ENCODE measurements around the gene VSTM2B. TPM values are rescaled to one million over a fixed set of nuclear protein-coding genes. Genes with fewer than 3 reads are reported as not detected.

Gene VSTM2B
- total RNA-seq, 1 donor from 2014 or later: not detected

DNA sequence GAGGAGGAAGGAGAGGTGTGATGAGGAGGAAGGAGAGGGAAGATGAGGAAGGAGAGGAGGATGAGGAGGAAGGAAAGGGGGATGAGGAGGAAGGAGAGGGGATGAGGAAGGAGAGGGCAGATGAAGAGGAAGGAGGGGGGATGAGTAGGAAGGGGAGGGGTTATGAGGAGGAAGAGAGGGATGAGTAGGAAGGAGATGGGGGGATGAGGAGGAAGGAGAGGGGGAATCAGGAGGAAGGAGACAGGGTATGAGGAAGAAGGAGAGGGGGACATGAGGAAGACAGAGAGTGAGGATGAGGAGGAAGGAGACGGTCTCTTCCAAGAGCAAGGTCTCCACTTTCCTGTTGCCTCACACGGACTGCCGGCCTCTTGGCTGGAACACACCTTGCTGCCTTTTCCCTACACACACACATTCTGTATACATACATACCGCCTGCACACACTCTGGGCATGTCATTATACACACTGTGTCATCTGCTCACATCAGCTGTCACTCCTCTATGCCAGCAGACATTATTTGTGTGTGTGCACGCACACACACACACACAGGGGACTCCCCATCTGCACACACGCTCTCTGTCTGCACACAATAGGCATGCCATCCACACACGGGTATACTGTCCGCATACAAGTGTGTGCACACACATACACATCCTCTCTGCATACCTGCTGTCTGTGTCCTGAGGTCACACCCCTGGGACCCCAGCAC lies 11.1 kb upstream of the VSTM2B start:
- no peak for DNase-seq (ENCODE audit: low read depth)
- TF ChIP-seq CTCF (conservative IDR thresholded peaks at IDR 0.05; ENCODE audit: low read depth, low read length): no peak
- no peak overlapping the region for H3K4me3 ChIP-seq (ENCODE audit: low read depth, low read length)

- H3K4me3 ChIP-seq (ENCODE audit: low read depth, low read length): no peak overlapping the region
- no peak for DNase-seq (ENCODE audit: low read depth)
- no peak for TF ChIP-seq CTCF (conservative IDR thresholded peaks at IDR 0.05; ENCODE audit: low read depth, low read length)
Observed at GRCh38 chr19:29515233-29515619, 10.6 kb upstream of the VSTM2B start.

DNA sequence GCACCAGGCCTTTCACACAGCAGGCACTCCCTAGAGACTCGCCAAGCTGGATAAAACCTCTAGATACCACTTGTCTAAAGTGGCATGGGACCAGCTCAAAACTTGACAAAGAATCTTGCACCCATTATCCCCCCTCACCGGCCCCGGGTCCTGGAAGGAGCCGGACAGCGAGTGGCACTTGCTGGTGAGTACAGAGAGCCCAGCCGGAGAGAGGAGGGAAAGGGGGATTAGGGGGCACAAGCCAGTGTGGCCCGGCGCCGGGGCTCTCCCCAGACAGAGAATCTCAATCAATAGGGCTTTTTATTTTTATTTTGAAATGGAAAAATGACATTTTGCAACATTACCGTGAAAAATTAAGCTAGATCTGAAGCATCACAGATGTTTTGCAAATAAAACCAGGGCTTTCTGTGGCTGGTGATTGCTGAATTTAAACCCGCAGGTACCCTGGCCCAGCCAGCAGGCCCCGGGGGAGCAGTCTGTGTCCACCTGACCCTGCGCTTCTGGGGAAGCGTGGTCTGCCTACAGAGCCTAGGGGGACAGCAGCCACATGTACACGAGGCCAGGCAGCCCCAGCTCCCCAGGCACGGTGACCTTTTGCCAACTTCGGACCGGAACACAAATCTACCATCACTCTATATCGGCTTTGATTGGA lies 10.0 kb upstream of the VSTM2B start:
- DNase-seq (ENCODE audit: low read depth): no peak
- no peak for TF ChIP-seq CTCF (conservative IDR thresholded peaks at IDR 0.05; ENCODE audit: low read depth, low read length)
- H3K4me3 ChIP-seq (ENCODE audit: low read depth, low read length): no peak overlapping the region

DNA sequence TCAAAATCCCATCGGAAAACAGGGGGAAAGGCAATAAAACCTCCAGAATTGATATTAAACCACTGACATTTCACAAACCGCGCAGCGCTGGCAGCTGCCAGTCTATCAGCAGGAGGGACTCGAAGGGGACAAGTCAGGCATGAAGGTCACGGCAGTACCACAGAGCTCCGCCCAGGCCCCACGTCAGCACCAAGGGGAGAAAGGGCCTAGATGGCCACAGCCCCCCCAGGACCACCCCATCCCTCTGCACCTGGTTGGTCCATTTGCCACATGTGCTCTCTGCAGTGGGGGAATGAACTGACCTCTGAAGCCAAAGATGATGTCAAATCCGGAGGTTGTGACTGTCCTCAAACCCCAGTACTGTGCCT lies 9.5 kb upstream of the VSTM2B start:
- no peak for DNase-seq (ENCODE audit: low read depth)
- no peak overlapping the region for H3K4me3 ChIP-seq (ENCODE audit: low read depth, low read length)
- TF ChIP-seq CTCF (conservative IDR thresholded peaks at IDR 0.05; ENCODE audit: low read depth, low read length): no peak

GRCh38 chr19:29516821-29517395 lies 8.9 kb upstream of the VSTM2B start:
- no peak for DNase-seq (ENCODE audit: low read depth)
- no peak overlapping the region for H3K4me3 ChIP-seq (ENCODE audit: low read depth, low read length)
- TF ChIP-seq CTCF (conservative IDR thresholded peaks at IDR 0.05; ENCODE audit: low read depth, low read length): no peak

- no peak overlapping the region for H3K4me3 ChIP-seq (ENCODE audit: low read depth, low read length)
- TF ChIP-seq CTCF (conservative IDR thresholded peaks at IDR 0.05; ENCODE audit: low read depth, low read length): no peak
- no peak for DNase-seq (ENCODE audit: low read depth)
Observed at GRCh38 chr19:29517412-29517811, 8.4 kb upstream of the VSTM2B start.
